Endothelial cell of hepatic sinusoid (primary cell): ENCODE data around the gene BMPR1A.

ENCODE experiments used
- in situ Hi-C: cut with HindIII; loops from 2 replicates; pipeline ENCODE4 v1.10.0; 2017; ENCODE audit warnings: low sequenced_read_pairs

Gene BMPR1A

DNA sequence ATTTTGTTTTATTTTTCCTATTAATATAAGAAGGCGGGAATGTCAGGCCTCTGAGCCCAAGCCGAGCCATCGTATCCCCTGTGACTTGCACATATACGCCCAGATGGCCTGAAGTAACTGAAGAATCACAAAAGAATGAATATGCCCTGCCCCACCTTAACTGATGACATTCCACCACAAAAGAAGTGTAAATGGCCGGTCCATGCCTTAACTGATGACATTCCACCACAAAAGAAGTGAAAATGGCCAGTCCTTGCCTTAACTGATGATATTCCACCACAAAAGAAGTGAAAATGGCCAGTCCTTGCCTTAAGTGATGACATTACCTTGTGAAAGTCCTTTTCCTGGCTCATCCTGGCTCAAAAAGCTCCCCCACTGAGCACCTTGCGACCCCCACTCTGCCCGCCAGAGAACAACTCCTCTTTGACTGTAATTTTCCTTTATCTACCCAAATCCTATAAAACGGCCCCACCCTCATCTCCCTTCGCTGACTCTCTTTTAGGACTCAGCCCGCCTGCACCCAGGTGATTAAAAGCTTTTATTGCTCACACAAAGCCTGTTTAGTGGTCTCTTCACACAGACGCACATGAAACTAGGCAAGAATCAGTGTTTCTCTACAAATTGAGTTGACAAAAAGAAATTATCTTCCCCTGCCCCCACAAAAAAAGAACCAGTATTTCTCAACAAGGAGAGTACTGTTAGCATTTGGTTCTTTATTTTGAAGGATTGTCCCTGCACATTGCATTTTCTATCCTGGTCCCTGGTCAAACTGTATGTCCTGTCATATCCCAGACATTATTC is 108.8 kb downstream of the BMPR1A start:
- in situ Hi-C loops, result loop anchor here (5.0 kb wide), 1 partner anchor 38 kb away; no protein-coding TSS in a partner anchor

DNA sequence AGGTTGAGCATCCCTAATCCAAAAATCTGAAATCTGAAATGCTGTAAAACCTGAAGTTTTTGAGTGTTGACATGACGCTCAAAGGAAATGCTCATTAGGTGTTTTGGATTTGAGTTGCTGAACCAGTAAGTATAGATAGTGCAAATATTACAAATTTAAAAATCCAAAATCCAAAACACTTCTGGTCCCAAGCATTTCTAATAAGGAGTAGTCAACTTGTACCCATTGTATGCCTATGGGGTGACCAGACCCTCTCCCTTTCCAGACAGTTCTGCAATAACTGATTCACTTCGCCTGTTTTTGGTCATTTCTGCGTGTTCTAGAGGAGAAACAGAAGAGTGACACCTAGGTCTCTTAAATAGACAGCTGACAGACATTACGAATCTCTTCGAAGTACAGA is 110.7 kb downstream of the BMPR1A start:
- in situ Hi-C loops, result loop anchor here (5.0 kb wide), 1 partner anchor 40 kb away; no protein-coding TSS in a partner anchor

DNA sequence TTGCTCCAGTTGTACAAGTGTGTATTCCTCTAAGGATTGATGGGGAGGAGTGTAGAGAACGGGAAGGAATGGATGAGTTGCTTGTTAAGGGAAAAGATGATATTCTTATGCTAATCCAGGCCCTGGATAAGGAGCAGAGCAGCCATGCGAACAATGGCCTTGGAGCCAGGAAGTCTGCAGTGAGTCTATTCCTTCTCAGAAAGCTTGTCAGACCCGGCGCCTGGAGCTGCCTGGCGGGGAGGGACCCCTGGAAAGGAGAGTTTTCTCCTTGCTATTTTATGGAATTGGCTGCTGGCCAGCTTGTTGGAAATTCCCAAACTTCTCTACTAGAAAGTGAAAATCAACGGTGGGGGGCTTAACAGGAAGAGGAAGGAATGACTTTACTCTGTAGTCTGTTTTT is 111.9 kb downstream of the BMPR1A start:
- in situ Hi-C loops, result loop anchor here (5.0 kb wide), 1 partner anchor 41 kb away; no protein-coding TSS in a partner anchor

DNA sequence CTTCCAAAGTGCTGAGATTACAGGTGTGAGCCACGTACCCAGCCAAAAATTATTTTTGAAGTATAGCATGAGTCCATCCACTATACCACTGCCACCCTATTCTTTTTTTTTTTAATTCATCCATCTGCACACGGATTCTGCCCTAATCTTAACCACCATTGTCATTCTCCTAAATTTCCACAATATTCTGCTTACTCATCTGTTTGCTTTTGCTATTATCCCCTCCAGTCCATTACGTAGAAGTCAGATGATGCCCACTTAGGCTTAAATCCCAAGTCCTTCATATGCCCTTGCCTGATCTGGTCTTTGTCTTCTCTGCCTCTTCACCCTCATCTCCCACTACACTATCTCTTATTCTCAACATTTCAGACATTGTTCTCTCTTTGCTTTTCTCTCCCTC is 114.3 kb downstream of the BMPR1A start:
- in situ Hi-C loops, result no loop called here

DNA sequence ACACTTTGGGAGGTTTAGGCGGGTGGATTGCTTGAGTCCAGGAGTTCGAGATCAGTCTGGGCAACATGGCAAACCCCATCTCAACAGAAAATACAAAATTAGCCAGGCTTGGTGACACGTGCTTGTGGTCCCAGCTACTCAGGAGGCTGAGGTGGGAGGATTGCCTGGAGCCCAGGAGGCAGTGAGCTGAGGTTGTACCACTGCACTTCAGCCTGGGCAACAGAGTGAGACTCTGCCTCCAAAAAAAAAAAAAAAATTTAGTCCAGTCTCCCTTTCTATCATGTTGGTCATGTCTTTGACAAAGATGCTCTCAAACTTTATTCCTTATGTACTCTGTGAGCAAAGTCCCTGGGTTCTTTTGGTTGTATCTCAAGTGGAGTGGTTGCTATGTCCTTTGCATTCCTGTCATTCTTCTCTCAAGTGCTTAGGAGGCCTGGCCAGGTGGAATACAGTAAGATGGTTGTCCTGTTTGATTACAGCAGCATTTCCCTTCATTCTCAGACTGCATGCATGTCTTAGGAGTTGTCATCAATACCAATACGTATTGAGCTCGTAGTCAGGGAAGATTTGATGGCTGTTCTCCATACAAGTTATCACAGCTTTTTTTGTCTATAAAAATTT is 115.3 kb downstream of the BMPR1A start:
- in situ Hi-C loops, result no loop called here

DNA sequence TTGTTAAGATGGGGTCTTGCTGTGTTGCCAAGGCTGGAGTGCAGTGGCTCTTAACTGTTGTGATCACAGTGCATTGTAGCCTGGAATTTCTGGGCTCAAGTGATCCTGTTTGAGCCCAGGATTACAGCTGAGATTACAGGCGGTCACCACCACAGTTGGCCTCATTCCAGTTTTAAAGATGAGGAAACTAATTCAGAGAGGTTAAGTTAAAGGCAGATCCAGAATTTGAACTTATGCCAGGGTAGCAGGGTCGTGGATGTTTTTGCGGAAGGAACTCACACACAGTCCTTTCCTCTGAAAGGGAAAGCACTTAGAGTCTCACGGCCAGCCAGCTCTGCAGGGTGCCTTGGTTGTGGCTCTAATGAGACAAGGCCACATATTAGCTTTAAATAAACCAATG is 116.3 kb downstream of the BMPR1A start:
- in situ Hi-C loops, result no loop called here

DNA sequence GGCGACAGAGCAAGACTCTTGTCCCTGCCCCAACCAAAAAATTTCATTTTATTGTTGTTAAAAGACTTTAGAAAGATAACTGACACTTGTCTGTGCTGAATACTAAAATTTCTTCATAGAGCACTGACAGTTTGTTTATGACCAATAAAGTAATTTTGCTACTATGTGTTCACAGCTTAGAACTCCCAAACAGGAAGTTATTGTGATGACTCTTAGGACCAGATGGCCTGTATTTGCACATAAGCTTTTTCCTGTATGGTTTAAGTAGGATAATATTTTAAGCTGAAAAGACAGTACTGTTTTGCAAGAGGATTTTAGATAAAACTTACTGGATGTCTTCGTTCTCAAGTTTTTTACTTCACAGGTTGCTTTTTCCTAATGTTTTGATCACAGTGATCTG is 120.3 kb downstream of the BMPR1A start:
- in situ Hi-C loops, result no loop called here

DNA sequence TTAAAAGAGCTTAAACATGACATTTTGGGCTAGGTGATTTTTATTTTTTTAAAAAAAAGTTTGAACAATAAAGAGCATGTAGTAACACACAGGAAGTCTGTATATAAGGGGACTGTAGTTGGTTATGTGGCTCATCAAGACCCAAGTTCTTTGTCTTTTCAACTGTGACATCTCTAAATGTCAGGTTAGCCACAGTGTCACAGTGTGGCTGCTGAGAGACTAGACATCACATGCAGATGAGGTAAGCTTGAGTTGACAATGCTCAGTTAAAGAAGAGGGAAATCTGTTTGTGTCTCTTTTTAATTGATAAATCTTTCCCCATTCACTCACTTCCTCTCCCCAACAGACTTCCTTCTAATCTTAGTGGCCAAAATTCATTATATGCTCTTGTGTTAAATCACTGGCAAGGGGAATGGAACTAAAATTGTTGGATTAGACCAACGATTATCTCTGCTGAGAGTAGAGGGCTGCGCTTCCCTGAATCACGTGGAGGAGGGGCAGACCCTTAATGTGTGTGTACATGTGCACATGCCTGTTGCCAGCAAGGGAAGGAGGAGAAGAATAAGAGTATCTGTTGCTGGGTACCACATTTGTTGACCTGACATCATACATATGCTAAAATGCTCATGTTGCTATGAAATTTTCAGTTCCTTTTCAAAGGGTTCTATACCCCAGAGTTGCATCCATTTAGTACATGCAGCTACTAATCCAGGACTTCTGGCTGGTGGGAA is 122.7 kb downstream of the BMPR1A start:
- in situ Hi-C loops, result no loop called here

DNA sequence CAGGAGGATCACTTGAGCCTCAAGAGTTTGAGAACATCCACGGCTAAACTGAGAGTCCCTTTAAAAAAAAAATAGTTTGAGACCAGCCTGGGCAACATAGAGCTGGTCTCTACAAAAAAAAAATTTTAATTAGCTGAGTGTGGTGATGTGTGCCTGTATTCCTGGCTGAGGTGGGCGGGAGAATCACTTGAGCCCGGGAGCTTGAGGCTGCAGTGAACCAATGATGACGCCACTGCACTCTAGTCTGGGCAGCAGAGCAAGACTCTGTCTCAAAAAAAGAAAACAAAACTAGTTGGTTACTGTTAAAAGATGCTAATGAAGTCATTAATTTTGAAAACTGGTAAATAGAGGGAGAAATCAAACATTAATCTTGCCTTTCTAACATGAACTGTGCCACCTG is 124.6 kb downstream of the BMPR1A start:
- in situ Hi-C loops, result no loop called here

DNA sequence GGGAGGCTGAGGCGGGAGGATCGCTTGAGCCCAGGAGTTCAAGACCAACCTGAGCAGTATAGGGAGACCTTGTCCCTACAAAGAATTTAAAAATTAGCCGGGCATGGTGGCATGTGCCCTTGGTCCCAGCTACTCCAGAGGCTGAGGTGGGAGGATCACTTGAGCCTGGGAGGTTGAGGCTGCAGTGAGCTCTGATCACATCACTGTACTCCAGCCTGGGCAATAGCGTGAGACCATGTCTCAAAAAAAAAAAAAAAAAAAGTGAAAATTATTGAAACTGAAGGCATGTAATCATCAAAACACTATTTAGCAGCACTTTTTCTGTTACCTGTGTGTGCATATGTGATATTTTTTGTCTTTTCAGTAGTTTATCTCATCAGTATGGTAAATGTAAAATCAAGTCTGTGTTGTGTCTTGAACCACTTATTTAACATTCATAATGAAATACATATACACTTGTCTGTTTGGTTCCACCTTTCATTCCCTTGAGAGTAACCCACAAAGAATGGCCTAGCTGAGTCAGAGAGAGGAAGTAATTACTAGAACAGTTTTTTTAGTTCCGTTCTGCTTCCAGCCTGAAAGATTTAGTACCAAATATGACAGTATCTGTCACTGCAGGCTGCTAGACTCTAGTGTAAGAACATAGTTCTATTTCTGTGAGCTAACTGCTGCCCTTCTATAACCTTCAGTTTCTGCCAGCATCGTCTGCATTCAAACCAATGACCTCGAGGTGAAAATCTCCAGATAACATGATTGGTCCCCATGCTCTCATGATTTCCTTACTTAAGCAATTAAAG is 132.4 kb downstream of the BMPR1A start:
- in situ Hi-C loops, result no loop called here

DNA sequence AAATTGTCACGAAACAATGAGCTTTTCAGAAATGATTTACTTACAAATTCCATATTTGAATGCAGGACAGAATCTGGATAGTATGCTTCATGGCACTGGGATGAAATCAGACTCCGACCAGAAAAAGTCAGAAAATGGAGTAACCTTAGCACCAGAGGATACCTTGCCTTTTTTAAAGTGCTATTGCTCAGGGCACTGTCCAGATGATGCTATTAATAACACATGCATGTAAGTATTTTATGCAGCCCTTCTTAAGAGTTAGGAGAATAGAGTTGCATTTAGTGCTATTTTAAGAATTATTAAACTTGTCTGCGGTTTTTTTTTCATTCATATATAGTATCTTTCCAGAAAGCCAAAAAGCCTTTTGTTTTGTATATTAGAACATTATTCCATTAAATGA is 133.6 kb downstream of the BMPR1A start:
- in situ Hi-C loops, result no loop called here

DNA sequence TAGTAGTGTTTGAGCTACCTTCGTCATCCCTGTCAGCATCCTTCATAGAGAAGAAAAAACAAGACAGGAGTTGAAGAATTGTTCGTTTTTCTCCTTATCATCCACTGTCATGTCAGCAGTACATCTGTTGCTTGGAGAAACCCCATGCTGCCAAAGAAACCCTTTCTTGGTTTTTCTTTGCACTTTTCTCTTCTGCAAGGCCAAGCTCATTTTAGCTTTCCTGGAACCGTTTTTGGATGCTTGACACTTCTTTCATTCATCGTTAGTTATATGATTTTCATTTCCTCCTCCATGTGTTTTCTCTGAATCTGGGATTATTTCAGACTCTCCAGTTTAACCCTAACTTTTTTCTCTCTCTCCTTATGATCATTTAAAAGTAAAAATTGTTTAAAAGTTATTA is 142.1 kb downstream of the BMPR1A start:
- in situ Hi-C loops, result no loop called here

DNA sequence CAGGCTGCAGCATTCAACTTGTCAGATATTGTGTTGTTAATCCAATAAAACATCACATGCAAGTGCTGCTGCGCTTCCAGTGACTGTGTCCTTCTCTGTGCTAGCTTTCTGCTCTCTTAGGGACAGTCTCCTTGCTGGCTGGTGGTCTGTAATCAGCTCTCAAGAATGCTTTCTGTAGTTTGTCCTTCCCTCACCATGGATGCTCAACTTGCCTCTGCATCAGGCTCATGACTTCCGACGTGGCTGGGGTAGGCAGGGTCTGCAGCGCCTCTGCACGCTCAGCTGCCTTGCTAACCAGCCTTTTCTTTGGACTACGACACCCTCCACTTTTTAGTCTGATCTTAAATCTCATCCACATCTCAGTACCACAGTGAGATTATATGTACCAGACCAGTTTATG is 142.7 kb downstream of the BMPR1A start:
- in situ Hi-C loops, result no loop called here

DNA sequence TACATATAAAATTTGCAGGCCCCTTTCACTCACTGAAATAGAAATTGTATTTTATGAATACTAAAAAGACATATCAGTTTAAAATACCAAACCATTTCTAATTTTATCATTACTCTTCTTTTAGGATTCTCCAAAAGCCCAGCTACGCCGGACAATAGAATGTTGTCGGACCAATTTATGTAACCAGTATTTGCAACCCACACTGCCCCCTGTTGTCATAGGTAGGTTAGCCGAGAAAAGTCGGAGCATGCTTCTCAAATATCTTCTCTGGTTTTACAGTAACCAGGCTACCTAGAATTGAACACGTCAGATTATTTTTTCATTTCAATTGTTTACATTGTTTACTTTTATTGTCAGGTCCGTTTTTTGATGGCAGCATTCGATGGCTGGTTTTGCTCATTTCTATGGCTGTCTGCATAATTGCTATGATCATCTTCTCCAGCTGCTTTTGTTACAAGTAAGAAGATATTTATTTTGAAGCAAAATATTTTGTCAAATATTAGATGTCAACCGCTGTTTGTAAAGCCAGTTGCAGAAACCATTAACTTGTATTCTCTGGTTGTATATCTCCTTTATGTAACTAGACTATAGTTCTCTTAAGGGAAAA is 143.4 kb downstream of the BMPR1A start:
- in situ Hi-C loops, result loop anchor here (5.0 to 10.0 kb wide), 2 partner anchors 97 to 205 kb away; no protein-coding TSS in a partner anchor

DNA sequence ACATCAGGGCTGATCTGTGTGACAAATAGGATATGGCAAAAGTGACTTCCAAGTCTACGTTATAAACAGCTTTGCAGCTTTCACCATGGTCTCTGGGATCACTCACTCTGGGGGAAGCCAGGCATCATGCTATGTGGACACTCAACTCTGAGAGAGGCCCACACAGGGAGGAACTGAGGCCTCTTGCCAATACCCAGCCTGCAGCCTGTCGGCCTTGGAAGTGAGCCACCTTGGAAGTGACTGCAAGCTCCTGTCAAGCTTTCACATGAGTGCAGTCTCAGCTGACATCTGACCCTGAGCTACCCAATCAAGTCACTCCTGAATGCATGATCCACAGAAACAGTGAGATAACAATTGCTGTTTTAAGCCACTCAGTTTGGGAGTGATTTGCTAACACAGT is 144.5 kb downstream of the BMPR1A start:
- in situ Hi-C loops, result loop anchor here (5.0 to 10.0 kb wide), 2 partner anchors 99 to 206 kb away; no protein-coding TSS in a partner anchor

DNA sequence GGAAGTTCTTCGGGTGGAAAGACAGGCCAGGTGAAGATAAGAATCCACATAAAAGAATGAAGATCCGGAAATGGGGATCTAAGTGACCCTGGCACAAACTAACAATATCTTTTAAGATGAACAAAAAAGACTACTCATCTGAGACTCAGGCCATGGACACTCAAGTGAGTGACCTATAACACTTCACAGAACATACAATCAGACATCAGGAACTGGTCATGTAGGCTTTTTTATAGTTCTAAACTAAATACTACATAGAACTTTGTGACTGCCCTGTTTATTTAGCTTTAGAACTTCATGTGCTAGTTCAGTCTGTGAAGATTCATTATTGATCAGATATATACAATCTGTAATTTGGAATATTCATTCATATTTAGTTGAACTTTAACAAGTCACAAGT is 148.2 kb downstream of the BMPR1A start:
- in situ Hi-C loops, result loop anchor here (5.0 to 10.0 kb wide), 2 partner anchors 102 to 210 kb away; no protein-coding TSS in a partner anchor

DNA sequence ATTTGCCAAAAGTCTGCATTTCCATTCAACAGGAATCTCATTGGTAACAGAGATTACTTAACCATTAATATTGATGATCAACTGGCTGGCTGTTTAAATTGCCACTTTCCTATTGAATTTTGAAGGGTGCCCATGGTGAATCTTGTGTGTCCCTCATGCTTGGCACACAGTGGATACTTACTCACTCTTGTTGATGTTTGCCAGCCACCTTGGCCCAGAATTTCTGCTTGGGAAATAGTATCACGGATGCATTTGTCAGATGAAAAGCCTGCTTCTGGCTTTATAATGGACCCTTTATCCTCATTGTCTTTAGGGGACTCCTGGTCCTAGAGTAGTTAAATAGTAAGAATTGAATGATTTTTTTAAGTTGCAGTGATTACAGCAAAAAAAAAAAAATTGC is 149.0 kb downstream of the BMPR1A start:
- in situ Hi-C loops, result loop anchor here (10.0 kb wide), 1 partner anchor 211 kb away; no protein-coding TSS in a partner anchor

DNA sequence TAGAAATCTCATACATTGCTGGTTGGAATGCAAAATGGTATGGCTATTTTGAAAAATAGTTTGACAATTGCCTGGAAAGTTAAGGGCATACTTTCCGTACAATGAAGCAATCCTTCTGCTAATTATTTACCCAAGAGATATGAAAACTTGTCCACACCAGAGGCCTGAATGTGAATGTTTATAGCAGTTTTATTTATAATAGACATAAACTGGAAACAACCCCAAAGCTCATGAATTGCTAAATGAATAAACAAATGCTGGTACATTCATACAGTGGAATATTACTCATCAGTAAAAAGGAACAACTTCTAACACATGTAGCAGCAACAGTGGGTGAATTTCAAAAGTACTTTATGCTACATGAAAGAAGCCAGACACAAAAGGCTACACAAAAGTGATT is 158.3 kb downstream of the BMPR1A start:
- in situ Hi-C loops, result no loop called here

DNA sequence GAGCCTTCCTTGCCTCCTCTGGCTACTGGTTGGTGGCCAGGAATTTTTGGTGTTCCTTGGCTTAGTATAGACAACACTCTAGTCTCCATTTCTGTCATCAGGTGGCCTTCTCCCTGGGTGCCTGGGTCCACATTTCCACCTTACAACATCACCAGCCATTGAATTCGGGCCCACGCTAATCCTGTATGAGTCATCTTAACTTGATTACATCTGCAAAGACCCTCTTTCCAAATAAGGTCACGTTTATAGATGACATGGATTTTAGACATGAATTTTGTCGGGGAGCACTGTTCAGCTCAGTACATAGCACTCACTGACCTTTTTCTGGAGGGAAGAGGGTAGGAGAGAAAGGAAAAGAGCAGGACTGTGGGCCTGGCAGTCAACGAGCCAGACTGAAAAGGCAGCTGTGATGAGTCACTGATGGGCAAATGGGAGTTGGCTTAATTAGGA is 161.6 kb downstream of the BMPR1A start:
- in situ Hi-C loops, result no loop called here

DNA sequence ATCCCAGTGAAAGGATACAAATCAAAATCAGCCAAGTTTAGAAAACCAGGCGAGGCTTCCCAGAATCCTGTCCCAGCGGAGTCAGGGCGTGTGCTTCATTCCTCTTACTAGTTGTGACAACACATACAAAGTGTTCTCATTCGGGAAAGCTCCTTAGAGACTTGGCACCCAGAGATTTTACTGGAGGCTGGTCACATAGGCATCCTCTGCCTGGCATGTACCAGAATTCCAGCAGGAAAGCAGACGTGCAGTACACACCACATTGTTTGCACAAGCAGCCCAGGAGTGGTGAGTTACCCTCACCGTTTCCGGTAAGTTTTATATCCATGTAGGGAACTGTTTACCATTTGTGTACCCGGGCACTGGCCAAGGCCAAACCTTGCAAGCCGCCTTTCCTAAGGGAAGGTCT is 166.1 kb downstream of the BMPR1A start:
- in situ Hi-C loops, result loop anchor here (5.0 kb wide), 1 partner anchor 215 kb away; no protein-coding TSS in a partner anchor
